ENCODE data around the gene CSRP1. TPM values are rescaled to one million over a fixed set of nuclear protein-coding genes. Genes with fewer than 3 reads are reported as not detected.

The CSRP1 gene
- total and polyA plus RNA-seq, 2 experiments from 2014 or later = 5.8 to 29.9 TPM

DNA sequence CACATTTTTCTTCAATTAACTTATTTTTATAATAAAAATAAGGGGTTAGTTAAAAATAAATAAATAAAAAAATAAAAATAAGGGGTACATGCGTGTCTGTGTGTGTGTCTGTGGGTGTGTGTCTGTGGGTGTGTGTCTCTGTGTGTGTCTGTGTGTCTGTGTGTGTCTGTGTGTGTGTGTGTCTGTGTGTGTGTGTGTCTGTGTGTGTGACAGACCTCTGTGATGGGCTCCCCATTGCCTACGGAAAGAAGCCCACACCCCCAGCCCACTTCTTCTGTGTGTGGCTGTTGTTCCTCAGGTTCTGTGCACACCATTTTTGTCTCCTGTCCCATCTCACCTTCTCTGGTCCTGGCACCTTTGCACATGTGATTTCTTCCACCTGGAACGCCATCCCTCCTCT is 47.9 kb downstream of the CSRP1 start:
- TF ChIP-seq ZNF331 (CRISPR knock-in tag; IDR thresholded peaks at IDR 0.05; ENCODE audit: low read depth) (no peak), JUNB (IDR thresholded peaks at IDR 0.05; ENCODE audit: unreplicated experiment) (no peak), ETS1 (IDR thresholded peaks at IDR 0.05) (no peak), ZNF114 (CRISPR knock-in tag; IDR thresholded peaks at IDR 0.05) (no peak), EZH2 (IDR thresholded peaks at IDR 0.05; ENCODE audit: low read depth, unreplicated experiment) (no peak), ZNF462 (CRISPR knock-in tag; IDR thresholded peaks at IDR 0.05) (no peak), EZH2phosphoT487 (IDR thresholded peaks at IDR 0.05; ENCODE audit: unreplicated experiment) (no peak)
- Histone ChIP-seq H3K4me3 (no peak overlapping the region), H3K36me3 (ENCODE audit: insufficient read depth) (no peaks in the 10 kb centered on the region), H3K4me2 (no peak overlapping the region), H3K4me1 (ENCODE audit: insufficient read depth) (peaks cover 13% of the 10 kb centered on the region), H3K27me3 (ENCODE audit: insufficient read depth) (no peaks in the 10 kb centered on the region), H2AFZ (no peak overlapping the region), H3K79me2 (replicated peaks; ENCODE audit: insufficient read depth) (no peaks in the 10 kb centered on the region), H3K9me2 (ENCODE audit: insufficient read depth) (no peaks in the 10 kb centered on the region), H3F3A (replicated peaks; ENCODE audit: low read depth) (peaks cover 4% of the 10 kb centered on the region; the same call in 1 of the 2 replicates), H3K27ac (ENCODE audit: low read depth) (no peak overlapping the region), H4K20me1 (replicated peaks; ENCODE audit: insufficient read depth) (no peaks in the 10 kb centered on the region)
- no peak overlapping the region for H3K27ac Mint-ChIP-seq
- H3K27me3 Mint-ChIP-seq (ENCODE audit: insufficient read depth, low read depth, poor library complexity) = peaks cover 14% of the 10 kb centered on the region
- H3K9me3 Mint-ChIP-seq = no peaks in the 10 kb centered on the region
- no peak overlapping the region for H3K4me3 Mint-ChIP-seq
- H3K36me3 Mint-ChIP-seq (ENCODE audit: low read depth) = no peaks in the 10 kb centered on the region; the same call in 2 of the 3 replicates
- ATAC-seq (no peak), DNase-seq (ENCODE audit: low spot score) (no peak)
- H3K4me1 Mint-ChIP-seq = peaks cover 37% of the 10 kb centered on the region
